Upper lobe of left lung (tissue), 4 donors: ENCODE results near the gene NSUN4.

ENCODE experiments used
- CTCF ChIP-seq, 6 experiments: fragments of 450-650 bp in 4 of 6; fragments of 200-600 bp in 2 of 6; sonication (generic) in 2 of 6; IDR thresholded peaks; one replicate each; pipeline ENCODE4 v1.5.1; 2016 to 2019; ENCODE audit warnings: antibody characterized with exemption in 6 of 6
- POLR2A ChIP-seq, 4 donors: fragments of 450-650 bp; IDR thresholded peaks; one replicate each; pipeline ENCODE4 v1.5.1; 2016 to 2017; ENCODE audit warnings: antibody characterized with exemption in 4 of 4, mild to moderate bottlenecking in 2 of 4
- POLR2AphosphoS5 ChIP-seq, 2 donors: sonication (generic); formaldehyde crosslinking; IDR thresholded peaks; one replicate each; pipeline ENCODE4 v1.5.1; 2017; ENCODE audit warnings: antibody characterized with exemption in 2 of 2

DNA sequence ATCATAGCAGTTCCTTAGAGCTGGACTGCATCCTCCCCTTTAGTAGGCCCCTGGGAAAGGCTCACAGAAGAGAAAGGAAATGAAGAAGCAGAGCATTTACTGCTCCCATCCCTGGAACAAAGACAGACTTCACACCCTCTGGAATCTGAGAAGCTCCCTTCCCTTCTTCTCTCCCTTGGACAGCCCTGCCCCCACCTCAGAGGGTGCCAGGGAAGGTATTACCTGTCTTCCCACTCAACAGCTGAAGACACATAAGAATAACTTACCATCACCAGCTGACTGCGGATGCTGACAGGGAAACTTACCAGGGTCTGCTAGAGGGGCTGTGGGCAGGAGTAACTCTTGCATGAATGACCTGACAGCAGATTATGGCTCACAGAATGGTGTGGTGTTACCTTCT is 39.4 kb downstream of the NSUN4 start:
- TF ChIP-seq POLR2AphosphoS5 (IDR thresholded peaks at IDR 0.05) (no peak), POLR2A (IDR thresholded peaks at IDR 0.05) (no peak), CTCF (IDR thresholded peaks at IDR 0.05) (no peak)
